Activated CD8-positive, alpha-beta T cell treated with anti-CD3 and anti-CD28 coated beads for 36 hours (primary cell): Measurements from ENCODE around the gene GAS2L1. TPM values are rescaled to one million over a fixed set of nuclear protein-coding genes. Genes with fewer than 3 reads are reported as not detected.

Source experiments
- ATAC-seq: fragments of 200-7000 bp; cut with Tn5 transposase; one replicate; pipeline ENCODE4 v1.10.0; 2021; ENCODE audit warnings: mild to moderate bottlenecking, moderate library complexity
- CTCF ChIA-PET: fragments of 350-600 bp; sonication (Branson Sonifier 250); formaldehyde crosslinking; loops from one replicate; lab custom pipeline; 2021; ENCODE audit warnings: antibody characterized with exemption; lab: Charles Lee
- POLR2A ChIA-PET: fragments of 350-600 bp; sonication (Branson Sonifier 250); formaldehyde crosslinking; loops from one replicate; lab custom pipeline; 2021; ENCODE audit warnings: antibody characterized with exemption; lab: Charles Lee
- DNase-seq: peaks from one replicate; pipeline ENCODE4 v3.0.0-alpha.2; 2020
- H3K27ac Mint-ChIP-seq: one replicate; pipeline ENCODE4 v1.8.0; 2021; ENCODE audit warnings: mild to moderate bottlenecking, mixed read lengths
- H3K27me3 Mint-ChIP-seq: one replicate; pipeline ENCODE4 v1.8.0; 2021; ENCODE audit warnings: mixed read lengths
- H3K36me3 Mint-ChIP-seq: one replicate; pipeline ENCODE4 v1.8.0; 2021; ENCODE audit warnings: low read depth, mixed read lengths
- H3K4me1 Mint-ChIP-seq: one replicate; pipeline ENCODE4 v1.8.0; 2021; ENCODE audit warnings: low read depth, mixed read lengths
- H3K4me3 Mint-ChIP-seq: one replicate; pipeline ENCODE4 v1.8.0; 2021; ENCODE audit warnings: mild to moderate bottlenecking, moderate library complexity, mixed read lengths
- H3K9me3 Mint-ChIP-seq: one replicate; pipeline ENCODE4 v1.8.0; 2021; ENCODE audit warnings: mixed read lengths
- CTCF ChIP-seq: fragments of 200-600 bp; IDR thresholded peaks from one replicate; pipeline ENCODE4 v1.8.0; 2022; ENCODE audit warnings: antibody characterized with exemption, mild to moderate bottlenecking
- intact Hi-C: fragments of 100-400 bp; cut with micrococcal nuclease; formaldehyde crosslinking; loops from one replicate; pipeline ENCODE4 v1.10.0; 2022
- total RNA-seq, 2 experiments: library from RNA; stranded (reverse); gene quantifications; one replicate each; pipeline ENCODE4 v1.2.3, GENCODE V29; 2021

Gene GAS2L1
- total RNA-seq, 2 experiments from 2014 or later = 0.36 to 1.1 TPM

DNA sequence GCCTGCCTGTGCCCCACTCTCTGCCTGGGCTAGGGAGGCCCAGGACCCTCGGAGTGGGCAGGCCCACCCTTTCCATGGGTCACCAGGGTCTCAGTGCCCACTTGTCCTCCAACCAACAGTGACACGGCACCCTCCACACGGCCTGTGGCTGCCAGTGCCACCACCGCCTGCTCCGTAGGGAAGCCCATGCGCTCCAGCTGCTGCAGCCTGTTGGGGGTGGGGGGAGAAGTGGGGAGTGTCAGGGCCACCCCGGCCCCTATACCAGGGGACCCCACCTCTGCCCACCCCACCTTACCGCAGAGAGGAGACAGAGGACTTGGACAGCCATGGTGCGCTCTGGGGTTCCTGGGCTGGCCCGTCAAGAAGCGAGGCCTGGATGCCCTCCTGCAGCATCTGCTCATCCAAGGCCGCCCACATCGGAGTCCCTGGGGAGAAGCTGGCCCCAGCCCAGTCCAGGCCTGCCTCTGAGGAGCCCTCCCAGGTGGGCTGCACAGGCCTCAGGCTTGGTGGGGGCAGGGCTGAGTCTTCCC lies 46.4 kb upstream of the GAS2L1 start:
- DNase-seq = no peak
- CTCF ChIA-PET = interaction anchor here (1.3 kb wide), 2 partner anchors 13 to 14 kb away, joined by 3 to 5 read pairs; no protein-coding TSS in a partner anchor
- Mint-ChIP-seq H3K4me1 (no peaks in the 10 kb centered on the region), H3K4me3 (no peak overlapping the region), H3K36me3 (no peaks in the 10 kb centered on the region), H3K27me3 (no peaks in the 10 kb centered on the region), H3K9me3 (no peaks in the 10 kb centered on the region), H3K27ac (no peak overlapping the region)
- ATAC-seq = no peak
- TF ChIP-seq CTCF = no peak
- POLR2A ChIA-PET = interaction anchor here (0.8 to 0.9 kb wide), 2 partner anchors 22 to 1382 kb away, joined by 3 read pairs; no protein-coding TSS in a partner anchor
- intact Hi-C loops = no loop called here

GRCh38 chr22:29260601-29261315 lies 45.7 kb upstream of the GAS2L1 start:
- Mint-ChIP-seq H3K9me3 (no peaks in the 10 kb centered on the region), H3K4me3 (no peak overlapping the region), H3K27me3 (no peaks in the 10 kb centered on the region), H3K4me1 (no peaks in the 10 kb centered on the region), H3K27ac (no peak overlapping the region), H3K36me3 (no peaks in the 10 kb centered on the region)
- CTCF ChIA-PET = interaction anchor here (1.3 kb wide), 2 partner anchors 14 to 15 kb away, joined by 3 to 5 read pairs; no protein-coding TSS in a partner anchor
- no peak for TF ChIP-seq CTCF
- no peak for DNase-seq
- intact Hi-C loops = no loop called here
- POLR2A ChIA-PET = interaction anchor here (0.8 to 0.9 kb wide), 3 partner anchors 9 to 1383 kb away, joined by 3 read pairs; no protein-coding TSS in a partner anchor
- ATAC-seq = no peak

DNA sequence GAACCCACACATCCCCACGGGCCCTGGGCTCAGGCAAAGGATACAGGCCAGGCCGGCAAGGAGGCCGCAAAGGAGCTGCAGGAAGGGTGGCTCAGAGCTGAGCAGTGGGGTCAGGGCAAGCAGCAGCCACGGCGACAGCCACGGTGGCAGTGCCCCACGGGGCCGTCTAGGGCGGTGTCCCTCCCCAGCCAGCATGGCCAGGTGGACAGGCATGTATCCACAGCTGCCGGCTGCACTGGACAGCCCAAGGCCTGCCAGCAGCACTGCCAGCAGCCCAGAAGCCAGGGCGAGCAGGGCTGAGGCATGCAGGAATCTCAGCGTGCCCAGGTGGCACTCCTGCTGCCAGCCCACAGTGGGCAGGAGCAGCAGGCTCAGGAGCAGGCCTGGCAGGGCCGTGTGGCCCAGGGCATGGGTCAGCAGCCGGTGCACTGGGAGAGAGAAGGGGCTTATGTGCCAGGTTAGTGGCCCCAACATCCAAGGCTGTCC lies 42.6 kb upstream of the GAS2L1 start:
- DNase-seq = no peak
- H3K9me3 Mint-ChIP-seq = no peaks in the 10 kb centered on the region
- no peak overlapping the region for H3K4me3 Mint-ChIP-seq
- ATAC-seq = no peak
- CTCF ChIA-PET = no interaction called here
- H3K27ac Mint-ChIP-seq = no peak overlapping the region
- no peaks in the 10 kb centered on the region for H3K27me3 Mint-ChIP-seq
- H3K36me3 Mint-ChIP-seq = peaks cover 14% of the 10 kb centered on the region
- H3K4me1 Mint-ChIP-seq = peaks cover 11% of the 10 kb centered on the region
- POLR2A ChIA-PET = no interaction called here
- no peak for TF ChIP-seq CTCF
- intact Hi-C loops = no loop called here

DNA sequence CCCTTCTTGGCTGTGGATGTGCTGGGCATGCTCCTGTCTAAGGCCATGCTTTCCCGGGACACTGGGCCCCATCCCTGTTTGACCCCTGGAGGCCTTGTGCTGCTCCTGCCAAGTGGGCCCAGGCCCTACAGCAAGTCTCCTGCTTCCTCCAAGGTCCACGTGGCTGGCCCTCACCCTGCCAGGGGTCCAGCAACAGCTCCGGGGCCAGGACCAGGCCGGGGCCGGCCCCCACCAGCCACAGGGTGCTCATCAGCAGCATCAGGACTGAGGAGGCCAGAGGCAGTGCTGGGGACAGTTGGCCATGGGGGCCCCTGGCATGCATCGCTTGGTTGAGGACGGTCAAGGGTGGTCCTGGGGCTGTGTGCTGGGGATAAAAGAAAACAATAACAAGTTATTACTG lies 41.1 kb upstream of the GAS2L1 start:
- POLR2A ChIA-PET = interaction anchor here (2.5 kb wide), 1 partner anchor 8 kb away, joined by 9 read pairs; no protein-coding TSS in a partner anchor
- H3K4me3 Mint-ChIP-seq = no peak overlapping the region
- H3K4me1 Mint-ChIP-seq = peaks cover 14% of the 10 kb centered on the region

More for the DNA sequence above, 41.1 kb upstream of the GAS2L1 start:
- Mint-ChIP-seq H3K9me3 (no peaks in the 10 kb centered on the region), H3K27ac (no peak overlapping the region), H3K36me3 (peaks cover 29% of the 10 kb centered on the region), H3K27me3 (no peaks in the 10 kb centered on the region)
- intact Hi-C loops = no loop called here
- DNase-seq (no peak), ATAC-seq (no peak)
- no peak for TF ChIP-seq CTCF
- CTCF ChIA-PET = interaction anchor here (1.5 kb wide), 1 partner anchor 20 kb away, joined by 4 read pairs; no protein-coding TSS in a partner anchor
